DMS153 treated with DMSO at 0.1 percent for 48 hours (cell line): ENCODE measurements around the gene TJP2.
"Not testable (repeated sequence)": the region's sequence is repeated elsewhere in the genome, so short reads cannot be mapped to it uniquely, and the experiment has no call there.

ENCODE experiments used
- DNase-seq: peaks from one replicate; lab custom pipeline; 2025; ENCODE audit not compliant: unreplicated experiment; lab: John Stamatoyannopoulos, UW

Gene TJP2

GRCh38 chr9:69279084-69279731 is 105.1 kb downstream of the TJP2 start:
- no peak for DNase-seq

- DNase-seq = no peak
These were observed 105.7 kb downstream of the TJP2 start for GRCh38 chr9:69279733-69280132.

- DNase-seq = no peak
These were observed 108.9 kb downstream of the TJP2 start for GRCh38 chr9:69283003-69283402.

GRCh38 chr9:69292078-69292477 is 118.0 kb downstream of the TJP2 start:
- DNase-seq = no peak

- DNase-seq = no peak
These were observed 119.1 kb downstream of the TJP2 start for GRCh38 chr9:69293156-69293555.

- no peak for DNase-seq
These were observed 121.9 kb downstream of the TJP2 start for GRCh38 chr9:69295872-69296552.

- no peak for DNase-seq
These were observed 123.4 kb downstream of the TJP2 start for GRCh38 chr9:69297300-69297980.

GRCh38 chr9:69299315-69299714 is 125.2 kb downstream of the TJP2 start:
- DNase-seq = no peak

GRCh38 chr9:69299826-69300225 is 125.7 kb downstream of the TJP2 start:
- no peak for DNase-seq

- DNase-seq = no peak
These were observed 129.3 kb downstream of the TJP2 start for GRCh38 chr9:69303331-69303730.

GRCh38 chr9:69306895-69307445 is 132.9 kb downstream of the TJP2 start:
- not testable (repeated sequence) for DNase-seq

- DNase-seq = no peak
These were observed 133.5 kb downstream of the TJP2 start for GRCh38 chr9:69307446-69308205.

- DNase-seq = no peak
These were observed 134.3 kb downstream of the TJP2 start for GRCh38 chr9:69308206-69308931.

- DNase-seq = no peak
These were observed 139.1 kb downstream of the TJP2 start for GRCh38 chr9:69313175-69313574.

GRCh38 chr9:69314547-69314946 is 140.5 kb downstream of the TJP2 start:
- no peak for DNase-seq

- DNase-seq = no peak
These were observed 143.0 kb downstream of the TJP2 start for GRCh38 chr9:69317081-69317480.

GRCh38 chr9:69317894-69318293 is 143.8 kb downstream of the TJP2 start:
- DNase-seq = no peak

GRCh38 chr9:69319324-69320025 is 145.4 kb downstream of the TJP2 start:
- no peak for DNase-seq

- no peak for DNase-seq
These were observed 148.2 kb downstream of the TJP2 start for GRCh38 chr9:69322256-69322655.

- DNase-seq = no peak
These were observed 149.8 kb downstream of the TJP2 start for GRCh38 chr9:69323861-69324260.
